SJCRH30 (cell line): ENCODE data around the gene BTN1A1. TPM values are rescaled to one million over a fixed set of nuclear protein-coding genes. Genes with fewer than 3 reads are reported as not detected.

ENCODE experiments used
- DNase-seq, 2 experiments: peaks; one replicate each; pipeline ENCODE4 v3.0.0-alpha.2; 2015 to 2020
- H3K27ac ChIP-seq: fragments of 250-450 bp; sonication (Bioruptor Pico); 2 replicates; pipeline ENCODE4 v1.5.1; 2020; ENCODE audit warnings: mild to moderate bottlenecking, moderate library complexity
- H3K27me3 ChIP-seq: fragments of 250-450 bp; sonication (Bioruptor Pico); 2 replicates; pipeline ENCODE4 v1.5.1; 2020; ENCODE audit warnings: mild to moderate bottlenecking, moderate library complexity
- H3K36me3 ChIP-seq: fragments of 250-450 bp; sonication (Bioruptor Pico); 2 replicates; pipeline ENCODE4 v1.5.1; 2020; ENCODE audit warnings: mild to moderate bottlenecking, moderate library complexity
- H3K4me1 ChIP-seq: fragments of 250-450 bp; sonication (Bioruptor Pico); 2 replicates; pipeline ENCODE4 v1.5.1; 2020; ENCODE audit warnings: mild to moderate bottlenecking, moderate library complexity
- H3K4me3 ChIP-seq: fragments of 250-450 bp; sonication (Bioruptor Pico); 2 replicates; pipeline ENCODE4 v1.5.1; 2020; ENCODE audit warnings: mild to moderate bottlenecking, moderate library complexity
- H3K9me3 ChIP-seq: fragments of 250-450 bp; sonication (Bioruptor Pico); replicated peaks from 2 replicates; pipeline ENCODE4 v1.5.1; 2020; ENCODE audit warnings: mild to moderate bottlenecking, moderate library complexity
- total RNA-seq: library from RNA; depleted of rRNA; stranded (reverse); fragments of >200 nt; shearing (Covaris generic); gene quantifications from 2 replicates; pipeline ENCODE4 v1.2.3, GENCODE V29; 2014

Gene BTN1A1
- total RNA-seq, 1 experiment from 2014 or later: 0.04 TPM

DNA sequence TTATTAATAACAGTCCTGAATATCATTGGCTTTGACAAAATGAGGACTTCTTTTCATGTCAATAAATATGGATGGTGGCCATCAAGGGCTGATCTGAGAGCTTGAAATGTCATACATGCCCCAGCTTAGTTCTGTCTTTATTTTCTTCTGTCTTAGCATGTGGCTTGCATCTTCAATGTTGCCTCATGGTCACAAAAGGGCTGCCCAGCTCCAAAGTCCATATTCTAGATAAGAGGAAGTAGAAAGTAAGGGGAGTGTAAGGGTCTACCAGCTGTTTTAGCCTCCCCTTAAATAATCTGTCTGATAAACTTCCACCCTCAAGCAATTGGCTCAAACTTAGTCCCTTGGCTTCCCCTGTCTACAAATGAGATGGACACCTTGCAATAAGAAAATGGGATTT is 28.1 kb upstream of the BTN1A1 start:
- Histone ChIP-seq H3K9me3 (no peaks in the 10 kb centered on the region), H3K4me1 (no peaks in the 10 kb centered on the region), H3K36me3 (peaks cover 10% of the 10 kb centered on the region), H3K27ac (no peak overlapping the region), H3K4me3 (no peak overlapping the region), H3K27me3 (no peaks in the 10 kb centered on the region)
- DNase-seq: no peak

DNA sequence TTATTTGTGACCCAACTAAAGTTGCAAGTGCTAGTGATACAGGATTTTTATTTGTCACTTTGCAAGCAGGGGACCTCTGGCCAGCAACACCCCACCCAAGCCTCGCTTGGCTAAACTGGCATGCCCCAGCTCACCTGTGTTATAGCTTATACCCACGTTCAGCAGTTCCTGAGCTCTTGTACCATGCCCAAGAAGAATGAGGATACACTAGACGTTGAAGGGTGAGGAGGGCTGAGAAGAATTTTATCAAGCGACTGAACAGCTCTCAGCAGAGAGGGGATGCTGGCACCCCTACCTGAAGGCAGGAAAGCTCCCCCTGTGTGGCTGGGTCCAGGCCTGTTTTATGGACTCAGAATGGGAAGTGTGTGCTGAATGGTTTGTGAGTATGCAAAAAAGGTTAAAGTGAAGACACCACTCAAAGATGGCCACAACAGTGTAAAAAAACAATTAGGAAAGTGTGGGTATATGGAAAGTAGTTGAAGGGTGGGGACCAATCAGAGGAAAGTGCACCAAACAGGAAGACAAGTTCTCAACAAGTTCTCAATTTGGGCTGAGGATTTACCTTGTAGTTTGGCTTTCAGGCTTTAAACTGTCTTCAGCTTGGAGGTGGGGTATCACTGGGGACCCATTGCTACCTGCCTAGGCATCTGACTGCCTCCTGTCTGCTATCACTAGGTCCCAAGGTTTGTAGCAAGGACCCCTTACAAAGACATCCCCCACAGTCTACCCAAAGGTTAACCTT is 27.4 kb upstream of the BTN1A1 start:
- Histone ChIP-seq H3K9me3 (no peaks in the 10 kb centered on the region), H3K27ac (no peak overlapping the region), H3K27me3 (no peaks in the 10 kb centered on the region), H3K4me3 (no peak overlapping the region), H3K4me1 (peaks cover 3% of the 10 kb centered on the region; the same call in 1 of the 2 replicates), H3K36me3 (peaks cover 2% of the 10 kb centered on the region; the same call in 1 of the 2 replicates)
- DNase-seq: no peak

DNA sequence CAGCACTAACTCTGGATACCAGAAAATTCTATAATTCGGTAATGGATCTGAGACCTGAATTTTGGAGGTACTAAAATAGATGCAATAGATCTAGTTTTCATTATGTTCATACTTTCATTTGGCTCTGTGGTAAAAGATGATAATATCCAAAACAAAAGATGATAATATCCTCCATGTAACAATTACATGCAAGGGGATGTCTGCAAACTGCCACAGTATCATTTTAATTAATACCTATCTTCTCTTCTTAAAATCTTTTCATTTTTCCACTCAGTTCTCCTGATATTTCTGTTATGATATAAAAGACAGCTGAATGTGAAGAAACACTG is 26.7 kb upstream of the BTN1A1 start:
- H3K27ac ChIP-seq: peak overlapping the region; percentile 81
- H3K9me3 ChIP-seq: no peaks in the 10 kb centered on the region
- H3K36me3 ChIP-seq: 0 out of 2 replicates have a peak, but pooled peaks cover 2% of the 10 kb centered on the region
- peak overlapping the region; percentile 60 for H3K4me3 ChIP-seq
- no peak for DNase-seq
- H3K27me3 ChIP-seq: no peaks in the 10 kb centered on the region
- H3K4me1 ChIP-seq: peaks cover 5% of the 10 kb centered on the region; the same call in 1 of the 2 replicates

DNA sequence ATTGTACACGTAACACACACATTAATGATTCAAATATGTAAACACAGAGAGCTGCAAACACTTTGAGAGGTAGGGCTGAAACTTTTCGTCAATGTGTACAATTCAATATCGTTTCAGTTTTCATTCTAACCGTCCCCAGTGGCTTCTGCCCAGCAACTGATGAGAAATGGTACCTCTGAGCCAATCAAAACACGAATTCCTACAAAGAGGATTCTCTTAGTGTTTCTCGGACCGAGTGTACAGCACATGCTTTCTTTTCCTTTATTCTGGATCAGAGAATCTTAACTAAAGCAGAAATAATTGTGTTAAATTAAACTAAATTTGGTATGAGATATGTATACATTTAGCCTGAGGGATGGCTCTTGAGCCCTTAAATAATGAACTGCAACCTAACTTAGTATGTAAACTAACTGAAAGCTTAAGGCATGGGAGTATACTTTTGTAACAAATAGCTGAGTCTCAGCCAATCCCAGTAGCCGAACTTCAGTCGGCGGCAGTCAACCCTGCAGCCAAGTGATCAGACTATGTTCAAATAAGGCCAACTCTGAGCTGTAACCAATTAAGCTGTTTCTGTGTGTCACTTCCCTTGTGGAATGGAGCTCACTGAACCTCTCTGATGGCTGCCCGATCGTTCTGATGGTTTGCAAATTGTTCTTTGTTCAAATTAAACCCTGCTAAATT is 26.2 kb upstream of the BTN1A1 start:
- no peaks in the 10 kb centered on the region for H3K27me3 ChIP-seq
- peak overlapping the region; percentile 60 for H3K4me3 ChIP-seq
- no peaks in the 10 kb centered on the region for H3K9me3 ChIP-seq
- peaks cover 5% of the 10 kb centered on the region; the same call in 1 of the 2 replicates for H3K4me1 ChIP-seq
- 0 out of 2 replicates have a peak, but pooled peaks cover 2% of the 10 kb centered on the region for H3K36me3 ChIP-seq
- peak; percentile 76 to 89 for DNase-seq
- peak overlapping the region; percentile 81 for H3K27ac ChIP-seq

DNA sequence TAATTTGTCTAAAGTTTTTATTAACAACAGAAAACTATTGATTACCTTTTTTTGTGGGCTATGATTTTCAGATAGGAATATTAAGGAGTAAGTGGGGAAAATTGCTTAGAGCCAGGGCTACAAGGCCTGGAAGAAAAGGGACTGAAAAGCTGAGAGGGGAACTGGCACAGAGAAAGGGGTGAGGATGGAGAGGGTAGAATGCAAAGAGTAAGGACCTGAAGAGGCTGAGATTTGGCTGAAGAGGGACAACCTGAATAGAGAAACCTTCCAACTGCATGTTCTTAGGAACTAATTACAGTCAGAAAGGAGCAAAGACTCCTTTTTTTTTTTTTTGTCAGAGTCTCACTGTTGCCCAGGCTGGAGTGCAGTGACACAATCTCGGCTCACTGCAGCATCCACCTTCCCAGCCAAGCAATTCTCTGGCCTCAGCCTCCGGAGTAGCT is 25.6 kb upstream of the BTN1A1 start:
- Histone ChIP-seq H3K4me3 (peak overlapping the region; percentile 60), H3K4me1 (peaks cover 5% of the 10 kb centered on the region; the same call in 1 of the 2 replicates), H3K9me3 (no peaks in the 10 kb centered on the region), H3K36me3 (0 out of 2 replicates have a peak, but pooled peaks cover 2% of the 10 kb centered on the region), H3K27ac (peak overlapping the region; percentile 81), H3K27me3 (no peaks in the 10 kb centered on the region)
- peak in 1 of 2 experiments; percentile 5 for DNase-seq

DNA sequence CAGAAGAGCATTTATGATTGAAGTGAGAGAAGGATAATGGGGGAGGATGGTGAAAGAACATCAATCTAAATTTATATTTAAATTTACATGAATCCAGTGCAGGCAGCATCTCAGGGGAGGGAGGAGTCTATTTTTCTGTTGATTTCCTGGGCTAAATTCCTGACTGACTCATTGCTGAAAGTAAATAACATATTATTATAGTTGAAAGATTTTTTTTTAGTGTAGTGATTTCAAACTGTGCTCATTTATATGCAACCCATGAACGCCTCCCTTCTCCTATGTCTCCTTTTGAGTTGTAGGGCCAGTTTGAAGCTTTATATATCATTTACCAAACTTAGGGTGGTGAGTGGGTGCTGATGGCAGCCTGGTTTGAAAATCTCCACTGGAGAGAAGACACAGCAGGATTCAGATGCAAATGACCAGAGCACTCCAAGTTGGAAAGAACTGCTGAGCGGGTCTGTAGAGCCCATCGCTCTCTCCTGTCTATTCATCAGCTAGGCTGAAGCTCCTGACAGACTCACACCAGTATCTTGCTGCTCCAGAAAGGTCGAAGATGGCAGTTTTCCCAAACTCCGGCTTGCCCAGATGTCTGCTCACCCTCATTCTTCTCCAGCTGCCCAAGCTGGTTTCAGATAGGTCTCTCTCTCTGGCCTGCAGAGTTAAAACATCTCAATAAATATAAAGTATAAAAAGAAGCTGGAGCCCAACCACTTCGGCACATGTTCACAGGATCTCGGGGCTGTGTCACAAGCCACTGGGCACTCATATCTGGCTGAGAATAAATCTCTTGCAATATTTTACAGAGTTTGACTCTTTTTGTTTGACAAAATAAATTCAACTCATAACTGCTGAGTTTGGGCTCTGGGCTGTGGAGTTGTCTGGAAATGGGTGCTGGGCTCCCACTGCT is 24.0 kb upstream of the BTN1A1 start:
- no peaks in the 10 kb centered on the region for H3K36me3 ChIP-seq
- peaks cover 5% of the 10 kb centered on the region; the same call in 1 of the 2 replicates for H3K4me1 ChIP-seq
- no peak overlapping the region for H3K27ac ChIP-seq
- DNase-seq: no peak
- H3K27me3 ChIP-seq: no peaks in the 10 kb centered on the region
- H3K9me3 ChIP-seq: no peaks in the 10 kb centered on the region
- no peak overlapping the region for H3K4me3 ChIP-seq

DNA sequence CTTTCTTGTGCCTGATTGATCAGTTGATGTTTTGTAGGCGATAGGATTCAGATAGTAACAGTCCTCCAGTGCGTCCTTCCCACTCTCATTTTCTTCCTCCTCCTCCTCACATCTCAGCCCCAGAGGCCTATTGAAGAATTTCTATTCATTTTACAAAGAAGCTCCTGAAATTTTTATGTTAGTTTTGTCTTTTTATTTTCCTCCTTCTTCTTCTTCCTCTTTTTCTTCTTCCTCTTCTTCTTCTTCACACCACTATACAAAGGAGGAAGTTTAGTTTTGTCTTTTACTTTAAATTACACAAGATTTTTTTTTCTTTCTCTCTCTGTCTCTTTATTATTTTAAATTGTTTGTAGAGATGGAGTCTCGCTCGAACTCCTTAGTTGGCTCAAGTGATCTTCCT is 23.2 kb upstream of the BTN1A1 start:
- DNase-seq: no peak
- H3K4me1 ChIP-seq: peaks cover 5% of the 10 kb centered on the region; the same call in 1 of the 2 replicates
- H3K36me3 ChIP-seq: no peaks in the 10 kb centered on the region
- no peak overlapping the region for H3K4me3 ChIP-seq
- H3K27ac ChIP-seq: no peak overlapping the region
- H3K9me3 ChIP-seq: no peaks in the 10 kb centered on the region
- H3K27me3 ChIP-seq: no peaks in the 10 kb centered on the region

DNA sequence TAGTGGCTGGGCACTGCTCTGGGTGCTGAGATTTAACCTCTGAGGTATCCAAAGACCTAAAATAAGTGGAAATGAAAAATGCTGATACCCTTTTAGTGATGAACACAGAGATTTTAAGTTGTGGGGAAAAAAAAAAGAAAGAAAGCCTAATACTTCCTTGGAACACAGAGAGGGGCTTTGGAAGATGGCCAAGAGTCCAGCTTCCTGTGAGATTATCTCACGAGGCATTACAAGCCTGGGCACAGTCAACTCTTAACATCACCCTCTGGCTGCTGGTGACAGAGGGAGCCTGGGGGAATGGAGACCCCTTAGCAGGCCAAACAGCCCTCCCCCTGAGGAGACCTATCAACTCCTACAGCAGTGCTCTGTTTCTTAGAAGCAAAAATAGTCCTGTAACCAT is 22.7 kb upstream of the BTN1A1 start:
- Histone ChIP-seq H3K27ac (no peak overlapping the region), H3K36me3 (no peaks in the 10 kb centered on the region), H3K4me1 (peaks cover 5% of the 10 kb centered on the region; the same call in 1 of the 2 replicates), H3K9me3 (no peaks in the 10 kb centered on the region), H3K27me3 (no peaks in the 10 kb centered on the region), H3K4me3 (no peak overlapping the region)
- DNase-seq: peak; percentile 25 to 53

DNA sequence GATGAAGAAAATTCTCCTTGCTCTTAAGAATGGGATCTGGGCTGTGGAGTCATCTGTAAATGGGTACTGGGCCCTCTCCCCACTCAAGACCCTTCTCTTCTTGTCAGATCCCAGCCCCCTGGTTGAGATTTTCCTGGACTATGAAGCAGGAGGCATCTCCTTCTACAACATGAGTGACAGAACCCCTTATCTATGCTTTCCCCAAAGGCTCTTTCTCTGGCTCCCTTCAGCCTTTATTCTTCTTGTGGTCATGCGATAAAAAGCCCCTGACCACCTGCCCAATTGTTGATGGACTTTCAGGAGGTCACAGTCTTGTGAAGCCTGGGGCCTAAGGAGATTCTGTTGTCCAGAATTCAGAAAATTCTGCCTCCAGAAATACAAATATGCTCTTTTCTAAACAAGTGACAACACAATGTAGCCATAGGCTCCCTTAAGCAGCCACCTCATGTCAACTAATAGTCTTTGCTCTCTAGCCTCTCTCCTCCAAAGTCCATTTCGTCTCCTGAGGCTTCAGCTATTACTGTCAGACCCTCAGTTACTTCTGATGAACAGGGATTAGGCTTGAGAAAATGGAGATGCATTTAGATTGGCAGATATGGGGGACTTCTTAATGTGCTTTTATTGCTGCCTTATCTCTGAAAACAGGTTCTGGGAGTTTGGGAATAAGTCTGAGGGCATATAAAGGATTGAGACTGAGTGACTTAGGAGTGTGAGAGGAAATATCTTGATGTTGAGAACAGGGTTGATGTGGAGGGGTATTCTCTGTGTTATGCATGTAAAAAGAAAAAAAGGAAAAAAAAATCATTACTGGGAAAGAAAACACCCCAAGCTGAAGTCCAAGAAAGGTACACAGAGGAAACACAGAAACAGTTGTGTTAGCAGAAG is 21.8 kb upstream of the BTN1A1 start:
- H3K9me3 ChIP-seq: no peaks in the 10 kb centered on the region
- no peak for DNase-seq
- no peak overlapping the region for H3K27ac ChIP-seq
- peaks cover 8% of the 10 kb centered on the region for H3K4me1 ChIP-seq
- H3K27me3 ChIP-seq: no peaks in the 10 kb centered on the region
- H3K4me3 ChIP-seq: no peak overlapping the region
- no peaks in the 10 kb centered on the region for H3K36me3 ChIP-seq

DNA sequence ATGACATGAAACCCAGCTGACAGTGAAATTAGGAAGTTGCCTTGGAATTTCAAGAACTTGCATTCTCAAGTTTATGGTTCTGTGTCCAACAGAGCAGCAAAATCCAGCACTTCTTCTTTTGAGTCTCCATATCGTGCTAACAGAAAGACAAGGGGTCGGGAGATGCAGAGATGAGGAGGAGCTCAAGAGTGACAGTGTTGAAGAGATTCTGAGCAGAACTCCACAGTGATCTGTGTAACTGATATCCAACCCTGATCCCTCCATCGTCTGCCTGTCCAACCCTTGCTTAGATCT is 21.2 kb upstream of the BTN1A1 start:
- Histone ChIP-seq H3K4me1 (peaks cover 11% of the 10 kb centered on the region), H3K27me3 (no peaks in the 10 kb centered on the region), H3K9me3 (no peaks in the 10 kb centered on the region), H3K4me3 (no peak overlapping the region), H3K27ac (no peak overlapping the region), H3K36me3 (no peaks in the 10 kb centered on the region)
- no peak for DNase-seq

DNA sequence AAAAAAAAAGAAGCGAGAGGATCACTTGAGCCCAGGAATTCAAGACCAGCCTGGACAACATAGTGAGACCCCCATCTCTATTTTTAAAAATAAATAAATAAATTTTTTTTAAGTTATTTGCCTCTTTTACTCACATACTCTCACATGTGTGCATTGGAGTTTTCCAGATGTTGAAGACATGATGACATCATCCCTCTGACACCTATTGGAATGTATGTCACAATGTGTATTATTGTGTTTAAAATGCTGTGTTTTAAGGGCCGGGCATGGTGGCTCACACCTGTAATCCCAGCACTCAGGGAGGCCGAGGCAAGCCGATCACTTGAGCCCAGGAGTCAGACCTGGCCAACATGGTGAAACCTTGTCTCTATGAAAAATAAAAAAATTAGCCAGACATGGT is 17.8 kb upstream of the BTN1A1 start:
- no peaks in the 10 kb centered on the region for H3K36me3 ChIP-seq
- no peak for DNase-seq
- H3K9me3 ChIP-seq: no peaks in the 10 kb centered on the region
- no peak overlapping the region for H3K4me3 ChIP-seq
- H3K27ac ChIP-seq: no peak overlapping the region
- H3K27me3 ChIP-seq: no peaks in the 10 kb centered on the region
- peaks cover 28% of the 10 kb centered on the region for H3K4me1 ChIP-seq

DNA sequence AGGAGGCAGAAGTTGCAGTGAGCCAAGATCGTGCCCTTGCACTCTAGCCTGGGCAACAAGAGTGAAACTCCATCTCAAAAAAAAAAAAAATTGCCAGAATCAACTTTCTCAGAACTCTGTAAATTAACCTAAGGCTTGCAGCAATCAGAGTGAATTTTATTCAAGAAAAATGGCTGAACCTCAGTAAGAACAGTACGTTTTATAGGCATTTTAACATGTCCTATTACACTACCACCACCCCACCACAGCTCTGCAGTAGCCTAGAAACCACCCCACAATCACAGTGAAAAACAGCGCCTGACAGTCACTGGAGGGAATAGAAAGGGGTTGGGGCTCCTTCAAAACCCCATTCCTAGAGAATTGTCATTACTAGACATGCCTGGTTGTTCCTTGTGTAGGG is 16.4 kb upstream of the BTN1A1 start:
- Histone ChIP-seq H3K36me3 (no peaks in the 10 kb centered on the region), H3K27me3 (no peaks in the 10 kb centered on the region), H3K4me1 (peaks cover 23% of the 10 kb centered on the region), H3K4me3 (no peak overlapping the region), H3K27ac (peak overlapping the region; percentile 5; the same call in 1 of the 2 replicates), H3K9me3 (no peaks in the 10 kb centered on the region)
- no peak for DNase-seq

DNA sequence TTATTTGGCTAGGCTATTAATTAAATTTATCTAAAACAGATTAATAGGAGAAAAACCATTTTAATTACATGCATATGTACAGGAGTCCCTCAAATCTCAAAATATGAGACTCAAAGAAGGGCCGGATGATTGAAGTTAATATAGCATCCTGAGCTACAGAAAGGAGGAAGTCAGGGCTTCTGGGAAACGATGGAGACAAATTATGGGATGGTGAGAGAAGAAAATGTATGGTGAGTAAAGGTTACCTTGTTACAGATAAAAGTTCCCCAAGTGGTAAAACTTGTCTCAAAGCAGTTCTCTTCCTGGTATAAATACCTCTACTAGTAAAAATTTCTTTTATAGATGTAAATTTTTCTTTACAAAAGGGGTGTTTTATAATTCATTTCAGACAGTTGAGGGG is 15.9 kb upstream of the BTN1A1 start:
- DNase-seq: no peak
- Histone ChIP-seq H3K27me3 (no peaks in the 10 kb centered on the region), H3K4me1 (peaks cover 23% of the 10 kb centered on the region), H3K36me3 (no peaks in the 10 kb centered on the region), H3K4me3 (no peak overlapping the region), H3K27ac (no peak overlapping the region; the same call in 1 of the 2 replicates), H3K9me3 (no peaks in the 10 kb centered on the region)
